Neural progenitor cell (in vitro differentiated cells): ENCODE measurements around the gene ATR.

ENCODE experiments used
- CTCF ChIP-seq: fragments of 200-600 bp; sonication (generic); IDR thresholded peaks from 2 replicates; pipeline ENCODE4 v1.5.1; 2017; ENCODE audit warnings: antibody characterized with exemption, mild to moderate bottlenecking
- EZH2phosphoT487 ChIP-seq: fragments of 200-600 bp; sonication (generic); IDR thresholded peaks from 2 replicates; pipeline ENCODE4 v1.6.1; 2017; ENCODE audit warnings: antibody characterized with exemption

GRCh38 chr3:142509079-142509478 is 69.5 kb downstream of the ATR start:
- TF ChIP-seq EZH2phosphoT487, result no peak
- no peak for TF ChIP-seq CTCF
